Body of pancreas (tissue), 4 donors: ENCODE data around the gene NR6A1. TPM values are rescaled to one million over a fixed set of nuclear protein-coding genes. Genes with fewer than 3 reads are reported as not detected.

Experiments
- ATAC-seq: fragments of 150-250 bp; one replicate; pipeline ENCODE4 v1.9.1; 2016
- DNase-seq, 4 donors: peaks; one replicate each; pipeline ENCODE4 v3.0.0-alpha.2; 2019
- H3K27ac ChIP-seq, 4 donors: fragments of 200-600 bp; sonication (generic); 1 replicate in 3 of 4; 2 replicates in 1 of 4; pipeline versions ENCODE4 v1.5.1 to v1.6.1; 2016 to 2019; ENCODE audit warnings: mild to moderate bottlenecking in 1 of 4, mixed read lengths in 1 of 4, moderate library complexity in 1 of 4
- H3K27me3 ChIP-seq, 2 donors: fragments of 200-600 bp; sonication (generic); one replicate each; pipeline ENCODE4 v1.6.0; 2016; ENCODE audit warnings: mild to moderate bottlenecking in 1 of 2
- H3K36me3 ChIP-seq, 2 donors: fragments of 200-600 bp; sonication (generic); replicated peaks in 1 of 2; 2 replicates each; pipeline ENCODE4 v1.5.1; 2016; ENCODE audit warnings: low read depth in 2 of 2; ENCODE audit not compliant: insufficient read depth in 1 of 2
- H3K4me1 ChIP-seq: fragments of 200-600 bp; sonication (generic); one replicate; pipeline ENCODE4 v1.6.0; 2016
- H3K4me3 ChIP-seq, 2 donors: fragments of 200-600 bp; sonication (generic); 1 replicate in 1 of 2; 2 replicates in 1 of 2; pipeline ENCODE4 v1.5.1; 2016 to 2019
- H3K9me3 ChIP-seq, 3 donors: fragments of 200-600 bp; sonication (generic); 1 replicate in 2 of 3; 2 replicates in 1 of 3; pipeline ENCODE4 v1.5.1; 2016
- CTCF ChIP-seq, 7 experiments: fragments of 450-650 bp in 4 of 7; fragments of 200-600 bp in 3 of 7; sonication (generic) in 3 of 7; IDR thresholded peaks; one replicate each; pipeline ENCODE4 v1.5.1; 2016 to 2019; ENCODE audit warnings: antibody characterized with exemption in 7 of 7
- POLR2A ChIP-seq, 3 donors: fragments of 450-650 bp; IDR thresholded peaks; one replicate each; pipeline ENCODE4 v1.6.1; 2016; ENCODE audit warnings: antibody characterized with exemption in 3 of 3, mild to moderate bottlenecking in 2 of 3
- WGBS, 2 donors: methylation state at CpG; one replicate each; pipeline ENCODE4 v1.1.5; 2017; 5-methylcytosine and 5-hydroxymethylcytosine counted together
- intact Hi-C: fragments of 100-400 bp; cut with DNase I; formaldehyde crosslinking; loops from one replicate; pipeline ENCODE4 v1.15.1; 2023
- total RNA-seq, 2 donors: library from RNA; depleted of rRNA; stranded (reverse); fragments of >200 nt; gene quantifications; one replicate each; pipeline ENCODE4 v1.1.0, GENCODE V29; 2016

Gene NR6A1
- total RNA-seq, 2 donors from 2014 or later = 3.3 to 3.9 TPM

GRCh38 chr9:124707666-124708065 is 63.4 kb downstream of the NR6A1 start:
- WGBS, 2 donors = 66 to 77% methylated on average over 3 of the region's 3 CpGs
- H3K4me1 ChIP-seq = peaks cover 15% of the 10 kb centered on the region
- intact Hi-C loops = loop anchor here (5.0 kb wide), 1 partner anchor 90 kb away; no protein-coding TSS in a partner anchor
- TF ChIP-seq POLR2A (IDR thresholded peaks at IDR 0.05) (no peak), CTCF (IDR thresholded peaks at IDR 0.05) (no peak)
- H3K27ac ChIP-seq = no peak overlapping the region
- H3K36me3 ChIP-seq = no peaks in the 10 kb centered on the region
- H3K9me3 ChIP-seq = no peaks in the 10 kb centered on the region
- H3K27me3 ChIP-seq = no peaks in the 10 kb centered on the region
- ATAC-seq (no peak), DNase-seq (no peak)
- no peak overlapping the region for H3K4me3 ChIP-seq

GRCh38 chr9:124706685-124707084 is 64.4 kb downstream of the NR6A1 start:
- no peaks in the 10 kb centered on the region for H3K9me3 ChIP-seq
- no peak overlapping the region for H3K27ac ChIP-seq
- H3K36me3 ChIP-seq = no peaks in the 10 kb centered on the region
- DNase-seq (no peak), ATAC-seq (no peak)
- WGBS, 2 donors = 85% methylated on average over 7 of the region's 7 CpGs
- H3K4me3 ChIP-seq = no peak overlapping the region
- no peaks in the 10 kb centered on the region for H3K27me3 ChIP-seq
- peaks cover 8% of the 10 kb centered on the region for H3K4me1 ChIP-seq
- intact Hi-C loops = loop anchor here (5.0 kb wide), 1 partner anchor 89 kb away; no protein-coding TSS in a partner anchor
- no peak for TF ChIP-seq CTCF (IDR thresholded peaks at IDR 0.05)

- Histone ChIP-seq H3K4me1 (no peaks in the 10 kb centered on the region), H3K4me3 (no peak overlapping the region), H3K27ac (no peak overlapping the region), H3K9me3 (no peaks in the 10 kb centered on the region), H3K36me3 (no peaks in the 10 kb centered on the region), H3K27me3 (no peaks in the 10 kb centered on the region)
- WGBS, 2 donors = 86 to 93% methylated on average over 5 of the region's 5 CpGs
- ATAC-seq (no peak), DNase-seq (no peak)
- intact Hi-C loops = no loop called here
- TF ChIP-seq POLR2A (IDR thresholded peaks at IDR 0.05) (no peak), CTCF (IDR thresholded peaks at IDR 0.05) (no peak)
Observed at GRCh38 chr9:124699575-124699974, 71.5 kb downstream of the NR6A1 start.

- WGBS, 2 donors = 40 to 56% methylated on average over 6 of the region's 6 CpGs
- H3K9me3 ChIP-seq = no peaks in the 10 kb centered on the region
- H3K36me3 ChIP-seq = no peaks in the 10 kb centered on the region
- no peaks in the 10 kb centered on the region for H3K4me1 ChIP-seq
- no peak for DNase-seq
- no peak for TF ChIP-seq CTCF (IDR thresholded peaks at IDR 0.05)
- H3K27ac ChIP-seq = no peak overlapping the region
- intact Hi-C loops = no loop called here
- no peak for ATAC-seq
- no peak overlapping the region for H3K4me3 ChIP-seq
- no peaks in the 10 kb centered on the region for H3K27me3 ChIP-seq
Observed at GRCh38 chr9:124698265-124698664, 72.8 kb downstream of the NR6A1 start.

- Histone ChIP-seq H3K36me3 (no peaks in the 10 kb centered on the region), H3K4me1 (no peaks in the 10 kb centered on the region), H3K27me3 (no peaks in the 10 kb centered on the region), H3K4me3 (no peak overlapping the region), H3K9me3 (no peaks in the 10 kb centered on the region), H3K27ac (no peak overlapping the region)
- ATAC-seq (no peak), DNase-seq (no peak)
- TF ChIP-seq POLR2A (IDR thresholded peaks at IDR 0.05) (no peak), CTCF (IDR thresholded peaks at IDR 0.05) (no peak)
- 66 to 67% methylated on average over 5 of the region's 5 CpGs for WGBS, 2 donors
- intact Hi-C loops = no loop called here
Observed at GRCh38 chr9:124697326-124698200, 73.5 kb downstream of the NR6A1 start.
